ENCODE measurements around the gene GPR171.

The GPR171 gene

GRCh38 chr3:151197981-151198767 lies 4.8 kb downstream of the GPR171 start:
- no peak overlapping the region for H3K4me3 ChIP-seq (ENCODE audit: low read depth, low read length)
- ChIA-PET POLR2A (no interaction called here), CTCF (interaction anchor here (0.6 to 1.3 kb wide), 2 partner anchors 26 to 30 kb away, joined by 3 to 7 read pairs; no protein-coding TSS in a partner anchor)
- H3K27ac ChIP-seq (ENCODE audit: extremely low read depth, low read depth, low read length) = no peak overlapping the region
- H3K9me3 ChIP-seq (ENCODE audit: control insufficient read depth, insufficient read depth, low read depth, low read length) = no peaks in the 10 kb centered on the region
- H3K4me1 ChIP-seq (ENCODE audit: control insufficient read depth, insufficient read depth, low read length) = no peaks in the 10 kb centered on the region
- H3K36me3 ChIP-seq (ENCODE audit: control insufficient read depth in 2 of 2, insufficient read depth in 1 of 2, low read length in 2 of 2) = peaks cover 0 to 10% of the 10 kb centered on the region in 2 experiments; a peak in 1 of 3 replicates
- TF ChIP-seq ZNF169 (tag by site-specific recombination; IDR thresholded peaks at IDR 0.05) = no peak
- TF ChIP-seq ZBTB11 (tag by site-specific recombination; conservative IDR thresholded peaks at IDR 0.05; ENCODE audit: low read depth) = no peak
- no peak for TF ChIP-seq IKZF3 (tag by site-specific recombination; IDR thresholded peaks at IDR 0.05)
- no peak for TF ChIP-seq ZNF398 (tag by site-specific recombination; IDR thresholded peaks at IDR 0.05)
- no peak for TF ChIP-seq ZNF777 (tag by site-specific recombination; IDR thresholded peaks at IDR 0.05; ENCODE audit: borderline replicate concordance)
- TF ChIP-seq ZNF785 (tag by site-specific recombination; IDR thresholded peaks at IDR 0.05) = no peak
- no peak for TF ChIP-seq BCL11A (tag by site-specific recombination; IDR thresholded peaks at IDR 0.05; ENCODE audit: low read depth)
- TF ChIP-seq ZNF114 (tag by site-specific recombination; IDR thresholded peaks at IDR 0.05) = no peak
- TF ChIP-seq ZNF248 (tag by site-specific recombination; IDR thresholded peaks at IDR 0.05) = no peak
- no peak for TF ChIP-seq PRDM2 (tag by site-specific recombination; IDR thresholded peaks at IDR 0.05; ENCODE audit: borderline replicate concordance)
- no peak for TF ChIP-seq PRDM6 (tag by site-specific recombination; IDR thresholded peaks at IDR 0.05)
- no peak for TF ChIP-seq ZNF184 (tag by site-specific recombination; IDR thresholded peaks at IDR 0.05)
- TF ChIP-seq ZFP37 (tag by site-specific recombination; IDR thresholded peaks at IDR 0.05) = no peak
- no peak for TF ChIP-seq ZSCAN4 (tag by site-specific recombination; IDR thresholded peaks at IDR 0.05)
- no peak for TF ChIP-seq TCF7L2 (IDR thresholded peaks at IDR 0.05; ENCODE audit: borderline replicate concordance, low read depth, low read length)
- no peak for TF ChIP-seq PRDM4 (tag by site-specific recombination; IDR thresholded peaks at IDR 0.05)

Measured in HEK293 (cell line).